Ovary (tissue), 9 donors: ENCODE results near the gene CEP128. TPM values are rescaled to one million over a fixed set of nuclear protein-coding genes. Genes with fewer than 3 reads are reported as not detected.
A peak's percentile ranks its signal among the peaks of the same experiment; 100 is the strongest.

Source experiments
- DNase-seq, 5 donors: peaks; one replicate each; pipeline ENCODE4 v3.0.0-alpha.2; 2019 to 2020
- H3K27ac ChIP-seq, 2 donors: fragments of 200-600 bp; one replicate each; pipeline versions ENCODE4 v1.5.1 to v1.8.0; 2019 to 2022
- H3K27me3 ChIP-seq: fragments of 200-600 bp; one replicate; pipeline ENCODE4 v1.8.0; 2022
- H3K36me3 ChIP-seq: fragments of 200-600 bp; sonication (generic); one replicate; pipeline ENCODE4 v1.5.1; 2019
- H3K4me1 ChIP-seq: one replicate; pipeline ENCODE4 v1.8.1; 2013; ENCODE audit warnings: mild to moderate bottlenecking, moderate library complexity; ENCODE audit not compliant: insufficient read depth
- H3K4me3 ChIP-seq: fragments of 200-600 bp; sonication (generic); one replicate; pipeline ENCODE4 v1.5.1; 2017
- H3K9me3 ChIP-seq, 2 donors: fragments of 200-600 bp in 1 of 2; sonication (generic) in 1 of 2; one replicate each; pipeline versions ENCODE4 v1.5.1 to v1.8.1; 2013 to 2019; ENCODE audit warnings: mild to moderate bottlenecking in 1 of 2, moderate library complexity in 1 of 2
- CTCF ChIP-seq, 3 donors: fragments of 450-650 bp in 2 of 3; fragments of 200-600 bp in 1 of 3; IDR thresholded peaks; one replicate each; pipeline versions ENCODE4 v1.5.1 to v1.8.0; 2016 to 2022; ENCODE audit warnings: antibody characterized with exemption in 3 of 3, mild to moderate bottlenecking in 1 of 3
- EP300 ChIP-seq: sonication (generic); formaldehyde crosslinking; IDR thresholded peaks from one replicate; pipeline ENCODE4 v1.6.1; 2017; ENCODE audit warnings: antibody characterized with exemption
- POLR2A ChIP-seq: fragments of 450-650 bp; IDR thresholded peaks from one replicate; pipeline ENCODE4 v1.6.1; 2017; ENCODE audit warnings: antibody characterized with exemption, mild to moderate bottlenecking, moderate library complexity
- WGBS, 3 donors: extraction: QIAGEN DNeasy Blood & Tissue Kit in 1 of 3; methylation state at CpG; one replicate each; pipeline versions ENCODE4 v1.1.5 to v1.1.7; 2013 to 2017; 5-methylcytosine and 5-hydroxymethylcytosine counted together
- intact Hi-C, 4 donors: fragments of 100-400 bp; cut with DNase I; formaldehyde crosslinking; loops; one replicate each; pipeline versions ENCODE4 v1.11.0 to v1.15.1; 2022 to 2023
- polyA plus RNA-seq, 2 donors: library from polyadenylated mRNA; stranded (reverse); fragments of 200-250 nt in 1 of 2; fragments of 350-450 nt in 1 of 2; fragmentation: Illumina TruSeq in 1 of 2; extraction: RNeasy Lipid Tissue Mini Kit (QIAGEN cat#74804) in 1 of 2; gene quantifications; one replicate each; pipeline ENCODE4 v1.2.3, GENCODE V29; 2013 to 2014
- total RNA-seq, 7 donors: library from RNA; depleted of rRNA in 2 of 7; stranded (reverse); fragments of >200 nt in 2 of 7; fragmentation: NEBNext Ultra II Directional in 3 of 7; extraction: Animal tissue kit (Norgen Biotek cat#: 25700) in 3 of 7; gene quantifications; one replicate each; pipeline versions ENCODE4 v1.1.0 to v1.2.4, GENCODE V29; 2016 to 2023
- donor health status: DM: no; HTN: no; CAD: no; lungs with moderate emphysema.
- donor health status: DM: no; HTN: no; CAD: no.
- donor health status: Bipolar disorder and iron deficiency.
- donor health status: DM: yes; HTN: yes; CAD: no.
- donor health status: DM: no; HTN: no; CAD: no.
- donor health status: DM: yes; HTN: yes; CAD: no.

Gene CEP128
- total and polyA plus RNA-seq, 9 donors, result 1.5 to 14.3 (median 6.4) TPM

- Histone ChIP-seq H3K4me1 (no peaks in the 10 kb centered on the region), H3K27ac (no peak overlapping the region), H3K9me3 (no peaks in the 10 kb centered on the region), H3K4me3 (no peak overlapping the region), H3K27me3 (no peaks in the 10 kb centered on the region), H3K36me3 (no peaks in the 10 kb centered on the region)
- no peak for DNase-seq
- TF ChIP-seq POLR2A (no peak), EP300 (no peak)
- 94 to 96% (median 95%) methylated on average over 5 of the region's 5 CpGs for WGBS, 3 donors
- intact Hi-C loops, result no loop called here
Measured at GRCh38 chr14:80560800-80561657, 380.5 kb downstream of the CEP128 start.

- no peak overlapping the region for H3K4me3 ChIP-seq
- intact Hi-C loops, result no loop called here
- no peaks in the 10 kb centered on the region for H3K4me1 ChIP-seq
- no peak for TF ChIP-seq CTCF (IDR thresholded peaks at IDR 0.05)
- TF ChIP-seq EP300, result no peak
- no peak for TF ChIP-seq POLR2A
- H3K27me3 ChIP-seq, result no peaks in the 10 kb centered on the region
- no peak for DNase-seq
- WGBS, 3 donors, result 73 to 86% (median 75%) methylated on average over 2 of the region's 2 CpGs
- no peaks in the 10 kb centered on the region for H3K9me3 ChIP-seq
- no peak overlapping the region for H3K27ac ChIP-seq
- no peaks in the 10 kb centered on the region for H3K36me3 ChIP-seq
Measured at GRCh38 chr14:80554139-80554538, 387.4 kb downstream of the CEP128 start.

- Histone ChIP-seq H3K27me3 (no peaks in the 10 kb centered on the region), H3K9me3 (no peaks in the 10 kb centered on the region), H3K4me1 (no peaks in the 10 kb centered on the region), H3K4me3 (no peak overlapping the region), H3K36me3 (no peaks in the 10 kb centered on the region), H3K27ac (no peak overlapping the region)
- peak in 1 of 5 donors; percentile 9 for DNase-seq
- 11 to 18% (median 11%) methylated on average over 6 of the region's 6 CpGs for WGBS, 3 donors
- intact Hi-C loops, result no loop called here
- TF ChIP-seq CTCF (IDR thresholded peaks at IDR 0.05), result no peak
- no peak for TF ChIP-seq EP300
- TF ChIP-seq POLR2A, result no peak
Measured at GRCh38 chr14:80549141-80549540, 392.4 kb downstream of the CEP128 start.

- Histone ChIP-seq H3K36me3 (no peaks in the 10 kb centered on the region), H3K9me3 (no peaks in the 10 kb centered on the region), H3K27ac (no peak overlapping the region), H3K4me1 (no peaks in the 10 kb centered on the region), H3K27me3 (no peaks in the 10 kb centered on the region), H3K4me3 (no peak overlapping the region)
- intact Hi-C loops, result no loop called here
- WGBS, 3 donors, result 83 to 93% (median 89%) methylated on average over 4 of the region's 4 CpGs
- DNase-seq, result no peak
- TF ChIP-seq EP300 (no peak), CTCF (IDR thresholded peaks at IDR 0.05) (no peak), POLR2A (no peak)
Measured at GRCh38 chr14:80545935-80546854, 395.3 kb downstream of the CEP128 start.
